GM12872 (cell line): ENCODE results near the gene NETO2.

Source experiments
- TF ChIP-seq, protein P1 (sequence below): IDR thresholded peaks from 3 replicates; pipeline ENCODE4 v1.5.1; 2011; ENCODE audit warnings: low read depth, mild to moderate bottlenecking, low read length, moderate library complexity; ENCODE audit not compliant: insufficient read depth

The NETO2 gene

DNA sequence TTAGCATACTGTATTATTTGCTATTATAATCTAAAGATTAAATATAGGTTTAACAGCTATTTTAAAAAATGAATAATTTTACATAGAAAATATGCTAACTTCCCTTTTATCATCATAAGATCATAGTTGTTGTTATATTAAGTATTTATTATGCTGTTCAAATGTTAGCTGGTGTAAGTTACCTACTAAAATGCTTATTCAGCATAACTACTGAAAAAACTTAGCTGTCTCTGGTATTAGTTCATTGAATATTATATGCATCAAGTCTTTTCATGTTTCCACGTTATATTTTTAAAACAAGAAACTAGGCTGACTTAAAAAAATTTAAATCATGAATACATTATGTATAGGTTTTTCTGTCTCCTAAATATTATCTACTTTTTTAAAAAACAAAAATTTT, 62.6 kb downstream of the NETO2 start:
- TF ChIP-seq, protein P1, sequence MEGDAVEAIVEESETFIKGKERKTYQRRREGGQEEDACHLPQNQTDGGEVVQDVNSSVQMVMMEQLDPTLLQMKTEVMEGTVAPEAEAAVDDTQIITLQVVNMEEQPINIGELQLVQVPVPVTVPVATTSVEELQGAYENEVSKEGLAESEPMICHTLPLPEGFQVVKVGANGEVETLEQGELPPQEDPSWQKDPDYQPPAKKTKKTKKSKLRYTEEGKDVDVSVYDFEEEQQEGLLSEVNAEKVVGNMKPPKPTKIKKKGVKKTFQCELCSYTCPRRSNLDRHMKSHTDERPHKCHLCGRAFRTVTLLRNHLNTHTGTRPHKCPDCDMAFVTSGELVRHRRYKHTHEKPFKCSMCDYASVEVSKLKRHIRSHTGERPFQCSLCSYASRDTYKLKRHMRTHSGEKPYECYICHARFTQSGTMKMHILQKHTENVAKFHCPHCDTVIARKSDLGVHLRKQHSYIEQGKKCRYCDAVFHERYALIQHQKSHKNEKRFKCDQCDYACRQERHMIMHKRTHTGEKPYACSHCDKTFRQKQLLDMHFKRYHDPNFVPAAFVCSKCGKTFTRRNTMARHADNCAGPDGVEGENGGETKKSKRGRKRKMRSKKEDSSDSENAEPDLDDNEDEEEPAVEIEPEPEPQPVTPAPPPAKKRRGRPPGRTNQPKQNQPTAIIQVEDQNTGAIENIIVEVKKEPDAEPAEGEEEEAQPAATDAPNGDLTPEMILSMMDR, result no peak

DNA sequence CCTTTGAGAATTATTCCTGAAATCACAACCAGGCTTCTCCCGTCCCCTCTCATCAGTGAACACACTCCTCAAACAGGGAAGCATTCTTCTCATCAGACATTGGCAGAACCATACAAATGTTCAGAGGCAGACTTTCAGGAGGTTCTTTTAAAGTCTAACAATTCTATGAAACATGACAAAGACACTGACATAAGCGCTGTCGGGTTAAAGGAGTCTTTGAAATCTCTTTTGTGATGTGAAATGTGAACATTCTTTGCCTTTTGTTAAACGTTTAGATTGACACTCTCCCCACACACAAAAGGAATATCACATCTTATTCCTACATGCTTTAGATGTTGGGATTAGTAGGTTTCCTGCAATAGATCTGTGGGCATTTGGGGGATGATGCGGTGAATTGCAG, 63.9 kb downstream of the NETO2 start:
- TF ChIP-seq, protein P1, result no peak

DNA sequence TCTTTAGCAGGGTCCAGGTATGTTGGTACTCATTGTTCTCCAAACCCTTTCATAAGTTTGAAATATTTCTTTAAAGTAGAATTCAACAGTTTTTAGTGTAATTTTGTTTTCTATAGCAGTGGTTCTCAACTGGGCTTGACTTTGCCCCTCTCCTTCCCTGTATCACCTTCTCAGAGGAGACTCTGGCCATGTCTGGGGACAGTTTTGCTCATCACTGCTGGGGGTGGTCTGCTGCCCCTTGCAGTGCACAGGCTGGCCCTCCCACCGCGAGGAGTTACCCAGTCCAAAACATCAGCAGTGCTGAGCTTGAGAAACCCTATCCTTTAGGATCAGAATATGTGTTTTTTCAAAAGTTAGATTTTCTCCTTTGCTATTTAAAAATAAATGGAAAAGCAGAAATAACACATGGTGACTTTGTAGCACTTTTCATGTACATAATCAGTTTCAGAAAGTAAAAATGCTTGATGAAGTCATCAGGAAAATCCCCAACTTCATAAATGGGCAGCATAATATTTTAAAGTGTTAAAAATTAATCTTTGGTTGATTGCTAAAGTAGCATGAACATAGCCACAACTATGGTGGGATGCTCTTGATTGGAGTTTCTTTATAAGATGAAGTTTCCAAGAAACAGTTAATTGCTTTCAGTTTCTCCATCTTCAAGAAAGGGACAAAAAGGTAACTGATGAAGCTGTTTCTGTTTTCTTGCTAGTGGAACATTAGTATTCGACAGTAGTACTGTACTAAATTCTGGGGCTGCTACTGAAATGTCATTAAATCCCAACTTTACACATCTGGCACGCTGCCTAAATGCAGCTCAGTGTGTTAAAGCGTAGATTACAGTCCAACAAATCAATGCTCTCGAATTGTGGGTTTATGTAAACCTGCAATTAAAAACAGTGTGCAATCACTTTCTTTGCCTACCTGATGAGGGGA, 70.3 kb downstream of the NETO2 start:
- TF ChIP-seq, protein P1, result no peak

DNA sequence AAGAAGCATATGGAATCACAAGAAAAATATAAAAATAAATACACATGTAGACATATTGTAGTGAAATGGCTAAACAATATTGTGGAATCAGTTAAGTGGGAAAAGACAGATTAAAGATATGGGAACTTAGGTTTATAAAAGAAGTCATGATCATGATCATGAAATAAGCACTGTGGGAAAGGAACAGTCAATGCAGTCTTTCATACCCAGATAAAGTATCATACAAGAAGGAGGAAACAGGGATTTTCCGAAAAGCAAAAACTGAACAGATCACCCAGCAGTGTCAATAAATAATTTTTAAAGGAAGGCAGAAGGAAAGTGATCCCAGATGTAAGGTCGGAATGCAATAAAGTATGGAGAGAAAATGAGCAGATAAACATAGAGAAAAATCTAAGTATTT, 71.6 kb downstream of the NETO2 start:
- TF ChIP-seq, protein P1, result no peak

DNA sequence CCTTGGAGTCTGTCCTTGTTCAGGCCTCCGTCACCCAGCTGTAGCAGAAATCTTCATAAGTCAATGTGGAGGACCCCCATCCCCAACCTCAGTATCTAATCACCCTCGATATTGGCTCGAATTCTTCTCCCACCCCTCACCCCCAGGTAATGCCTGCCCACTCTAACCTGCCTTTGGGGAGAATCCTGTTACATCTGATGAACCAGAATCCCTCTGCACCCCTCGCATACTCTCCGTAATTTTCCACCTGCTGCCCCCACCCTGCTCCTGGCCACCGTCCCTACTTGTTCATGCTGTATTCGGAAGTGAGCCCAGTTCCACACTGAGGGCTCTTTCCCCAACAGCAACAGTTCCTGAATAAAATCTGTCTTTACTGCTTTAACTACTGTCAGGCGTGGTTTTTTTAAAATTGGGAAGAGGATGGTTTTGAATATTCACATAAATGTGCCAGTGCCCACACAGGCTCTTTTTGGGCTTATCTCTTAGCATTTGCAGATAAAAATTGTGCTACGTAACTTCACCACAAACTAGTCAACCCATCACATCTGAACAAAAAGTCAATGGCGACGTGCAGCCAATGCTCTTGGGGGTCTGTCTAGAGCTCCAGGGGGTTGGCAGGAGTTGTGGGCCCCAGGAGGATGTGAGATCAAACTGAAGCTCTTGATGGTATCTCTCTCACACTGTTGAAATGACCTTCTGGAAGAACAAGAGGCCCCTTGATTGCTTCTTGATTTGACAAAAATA, 73.7 kb downstream of the NETO2 start:
- TF ChIP-seq, protein P1, result no peak

DNA sequence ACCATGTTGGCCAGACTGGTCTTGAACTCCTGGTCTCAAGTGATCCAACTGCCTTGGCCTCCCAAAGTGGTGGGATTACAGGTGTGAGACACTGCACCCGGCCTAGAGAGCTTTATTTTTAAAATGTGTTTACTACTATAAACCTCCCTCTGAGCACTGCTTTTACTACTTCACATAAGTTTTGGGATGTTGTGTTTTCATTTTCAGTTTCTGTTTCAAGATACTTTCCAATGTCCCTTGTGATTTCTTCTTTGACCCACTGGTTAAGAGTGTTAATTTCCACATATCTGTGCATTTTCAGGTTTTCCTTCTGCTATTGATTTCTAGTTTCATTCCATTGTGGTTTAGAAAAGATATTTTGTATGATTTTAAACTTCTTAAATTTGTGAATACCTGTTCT, 74.4 kb downstream of the NETO2 start:
- TF ChIP-seq, protein P1, result no peak

DNA sequence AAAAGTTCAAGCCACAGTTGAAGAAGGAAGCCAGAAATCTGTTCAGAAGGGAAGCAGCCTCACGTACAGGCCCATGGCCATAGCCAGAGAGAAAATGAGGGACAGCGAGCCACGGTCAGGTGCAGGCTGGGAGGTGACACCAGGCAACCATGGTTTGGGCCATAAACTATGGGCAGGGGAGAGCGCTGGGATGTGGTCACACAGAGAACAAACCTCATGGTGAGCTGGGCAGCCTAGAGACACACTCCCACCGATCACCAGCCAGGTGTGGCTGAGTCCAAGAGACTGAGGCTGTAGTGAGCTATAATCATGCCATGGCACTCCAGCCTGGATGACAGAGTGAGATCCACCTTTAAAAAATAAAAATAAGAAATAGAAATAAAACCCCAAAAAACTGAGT, 76.5 kb downstream of the NETO2 start:
- TF ChIP-seq, protein P1, result no peak
